ENCODE measurements around the gene MTFR2.

GRCh38 chr6:136289327-136289578, 39.1 kb upstream of the MTFR2 start:
- TF ChIP-seq ZNF138 (tag by site-specific recombination; IDR thresholded peaks at IDR 0.05; ENCODE audit: borderline replicate concordance) (no peak), CTCF (tag by site-specific recombination; IDR thresholded peaks at IDR 0.05) (peak; percentile 74; the same call in 1 of the 2 replicates)
